ES-I3 (cell line): ENCODE results near the gene ACCSL.

ENCODE experiments used
- H3K36me3 ChIP-seq: 2 replicates; pipeline ENCODE4 v1.6.1; 2013; ENCODE audit warnings: mild to moderate bottlenecking, low read length, control low read depth, moderate library complexity; ENCODE audit not compliant: insufficient read depth
- H3K4me1 ChIP-seq: 2 replicates; pipeline ENCODE4 v1.6.1; 2013; ENCODE audit warnings: mild to moderate bottlenecking, control low read depth, low read length; ENCODE audit not compliant: insufficient read depth
- H3K9ac ChIP-seq: 2 replicates; pipeline ENCODE4 v1.6.1; 2013; ENCODE audit warnings: low read depth, mild to moderate bottlenecking, low read length, moderate library complexity
- H3K9me3 ChIP-seq: 2 replicates; pipeline ENCODE4 v1.6.1; 2013; ENCODE audit warnings: mild to moderate bottlenecking, low read length, moderate library complexity; ENCODE audit not compliant: control insufficient read depth, insufficient read depth

ACCSL gene

GRCh38 chr11:44047931-44048431 lies at the start of gene ACCSL:
ACCSL (plus strand) TSS chr11:44047981; CDS start chr11:44048037, 56 bp downstream.
- Histone ChIP-seq H3K36me3 (no peaks in the 10 kb centered on the region), H3K9ac (no peak within 1 kb of the TSS), H3K4me1 (no peaks in the 10 kb centered on the region), H3K9me3 (no peaks in the 10 kb centered on the region)

- Histone ChIP-seq H3K4me1 (peaks cover 6% of the 10 kb centered on the region; the same call in 1 of the 2 replicates), H3K9ac (no peak overlapping the region), H3K36me3 (no peaks in the 10 kb centered on the region), H3K9me3 (no peaks in the 10 kb centered on the region; the same call in 1 of the 2 replicates)
Measured at GRCh38 chr11:43998308-43998707, 49.5 kb upstream of the ACCSL start.

- H3K9ac ChIP-seq: no peak overlapping the region
- H3K9me3 ChIP-seq: no peaks in the 10 kb centered on the region; the same call in 1 of the 2 replicates
- H3K36me3 ChIP-seq: no peaks in the 10 kb centered on the region
- peaks cover 14% of the 10 kb centered on the region for H3K4me1 ChIP-seq
Measured at GRCh38 chr11:44000731-44001130, 47.0 kb upstream of the ACCSL start.

- no peaks in the 10 kb centered on the region for H3K36me3 ChIP-seq
- H3K9me3 ChIP-seq: no peaks in the 10 kb centered on the region
- H3K4me1 ChIP-seq: peaks cover 14% of the 10 kb centered on the region
- H3K9ac ChIP-seq: no peak overlapping the region
Measured at GRCh38 chr11:44002191-44003093, 45.3 kb upstream of the ACCSL start.

GRCh38 chr11:44003736-44004451 lies 43.9 kb upstream of the ACCSL start:
- no peak overlapping the region for H3K9ac ChIP-seq
- no peaks in the 10 kb centered on the region for H3K36me3 ChIP-seq
- peaks cover 14% of the 10 kb centered on the region for H3K4me1 ChIP-seq
- no peaks in the 10 kb centered on the region for H3K9me3 ChIP-seq

GRCh38 chr11:44004452-44005062 lies 43.2 kb upstream of the ACCSL start:
- Histone ChIP-seq H3K36me3 (no peaks in the 10 kb centered on the region), H3K4me1 (peaks cover 14% of the 10 kb centered on the region), H3K9me3 (no peaks in the 10 kb centered on the region), H3K9ac (no peak overlapping the region)

GRCh38 chr11:44005063-44005701 lies 42.6 kb upstream of the ACCSL start:
- no peak overlapping the region for H3K9ac ChIP-seq
- H3K9me3 ChIP-seq: no peaks in the 10 kb centered on the region
- no peaks in the 10 kb centered on the region for H3K36me3 ChIP-seq
- peaks cover 14% of the 10 kb centered on the region for H3K4me1 ChIP-seq

GRCh38 chr11:44005956-44006355 lies 41.8 kb upstream of the ACCSL start:
- H3K36me3 ChIP-seq: no peaks in the 10 kb centered on the region
- no peaks in the 10 kb centered on the region for H3K9me3 ChIP-seq
- peaks cover 14% of the 10 kb centered on the region for H3K4me1 ChIP-seq
- no peak overlapping the region for H3K9ac ChIP-seq

GRCh38 chr11:44006917-44007361 lies 40.8 kb upstream of the ACCSL start:
- no peaks in the 10 kb centered on the region for H3K9me3 ChIP-seq
- H3K4me1 ChIP-seq: peaks cover 13% of the 10 kb centered on the region
- no peaks in the 10 kb centered on the region for H3K36me3 ChIP-seq
- H3K9ac ChIP-seq: no peak overlapping the region

- no peak overlapping the region for H3K9ac ChIP-seq
- no peaks in the 10 kb centered on the region for H3K9me3 ChIP-seq
- H3K36me3 ChIP-seq: no peaks in the 10 kb centered on the region
- peaks cover 8% of the 10 kb centered on the region for H3K4me1 ChIP-seq
Measured at GRCh38 chr11:44007481-44008087, 40.2 kb upstream of the ACCSL start.

GRCh38 chr11:44008088-44008501 lies 39.7 kb upstream of the ACCSL start:
- H3K9ac ChIP-seq: no peak overlapping the region
- no peaks in the 10 kb centered on the region for H3K9me3 ChIP-seq
- no peaks in the 10 kb centered on the region for H3K36me3 ChIP-seq
- H3K4me1 ChIP-seq: peaks cover 8% of the 10 kb centered on the region

GRCh38 chr11:44008698-44009097 lies 39.1 kb upstream of the ACCSL start:
- no peak overlapping the region for H3K9ac ChIP-seq
- peaks cover 8% of the 10 kb centered on the region for H3K4me1 ChIP-seq
- H3K36me3 ChIP-seq: no peaks in the 10 kb centered on the region
- no peaks in the 10 kb centered on the region for H3K9me3 ChIP-seq

- Histone ChIP-seq H3K9ac (no peak overlapping the region), H3K9me3 (no peaks in the 10 kb centered on the region), H3K36me3 (no peaks in the 10 kb centered on the region), H3K4me1 (no peaks in the 10 kb centered on the region)
Measured at GRCh38 chr11:44010789-44011251, 37.0 kb upstream of the ACCSL start.
